MM.1S (cell line): ENCODE data around the gene TIGD4.

Experiments used
- DNase-seq: peaks from one replicate; pipeline ENCODE4 v3.0.0-alpha.2; 2015
- H2AFZ ChIP-seq: fragments of 300-600 bp; sonication (generic); 2 replicates; pipeline ENCODE4 v1.6.0; 2016; ENCODE audit warnings: antibody characterized with exemption, low read length
- H3F3A ChIP-seq: fragments of 300-600 bp; sonication (generic); 2 replicates; pipeline ENCODE4 v1.6.1; 2016; ENCODE audit warnings: mild to moderate bottlenecking, antibody characterized with exemption, low read length, moderate library complexity, mixed read lengths; ENCODE audit not compliant: insufficient read depth
- H3K27ac ChIP-seq: fragments of 300-600 bp; sonication (generic); 2 replicates; pipeline ENCODE4 v1.5.1; 2016; ENCODE audit warnings: mild to moderate bottlenecking, low read length
- H3K27me3 ChIP-seq: fragments of 300-600 bp; sonication (generic); replicated peaks from 2 replicates; pipeline ENCODE4 v1.6.0; 2016; ENCODE audit warnings: low read length; ENCODE audit not compliant: insufficient read depth
- H3K36me3 ChIP-seq: fragments of 300-600 bp; sonication (generic); replicated peaks from 2 replicates; pipeline ENCODE4 v1.6.1; 2016; ENCODE audit warnings: mild to moderate bottlenecking, low read length, mixed read lengths; ENCODE audit not compliant: insufficient read depth
- H3K4me1 ChIP-seq: fragments of 300-600 bp; sonication (generic); 2 replicates; pipeline ENCODE4 v1.6.1; 2016; ENCODE audit warnings: low read length, mixed read lengths
- H3K4me2 ChIP-seq: fragments of 300-600 bp; sonication (generic); 2 replicates; pipeline ENCODE4 v1.6.0; 2016; ENCODE audit warnings: low read depth, low read length
- H3K4me3 ChIP-seq: fragments of 300-600 bp; sonication (generic); 2 replicates; pipeline ENCODE4 v1.5.1; 2016; ENCODE audit warnings: low read length, mixed read lengths
- H3K79me2 ChIP-seq: fragments of 300-600 bp; sonication (generic); 2 replicates; pipeline ENCODE4 v1.6.1; 2016; ENCODE audit warnings: mixed run types, low read length, mixed read lengths
- H3K9ac ChIP-seq: fragments of 300-600 bp; sonication (generic); 2 replicates; pipeline ENCODE4 v1.6.1; 2016; ENCODE audit warnings: low read length, mixed read lengths
- H3K9me2 ChIP-seq: fragments of 300-600 bp; sonication (generic); replicated peaks from 2 replicates; pipeline ENCODE4 v1.6.1; 2016; ENCODE audit warnings: mild to moderate bottlenecking, low read length, mixed read lengths; ENCODE audit not compliant: insufficient read depth
- H3K9me3 ChIP-seq: fragments of 300-600 bp; sonication (generic); replicated peaks from 2 replicates; pipeline ENCODE4 v1.6.1; 2016; ENCODE audit warnings: mild to moderate bottlenecking, low read length, mixed read lengths; ENCODE audit not compliant: insufficient read depth
- H4K20me1 ChIP-seq: fragments of 300-600 bp; sonication (generic); 2 replicates; pipeline ENCODE4 v1.6.1; 2016; ENCODE audit warnings: mild to moderate bottlenecking, low read length, moderate library complexity, mixed read lengths; ENCODE audit not compliant: insufficient read depth
- CTCF ChIP-seq: fragments of 300-600 bp; sonication (generic); IDR thresholded peaks from 2 replicates; pipeline ENCODE4 v1.5.1; 2016; ENCODE audit warnings: antibody characterized with exemption, low read length, mixed read lengths
- EZH2 ChIP-seq: fragments of 300-600 bp; sonication (generic); optimal IDR thresholded peaks from 2 replicates; pipeline ENCODE3; 2017; ENCODE audit warnings: low read depth, mild to moderate bottlenecking, antibody characterized with exemption, low read length, mixed read lengths
- EZH2phosphoT487 ChIP-seq: fragments of 300-600 bp; sonication (generic); IDR thresholded peaks from 2 replicates; pipeline ENCODE4 v1.6.1; 2018; ENCODE audit warnings: antibody characterized with exemption, low read length

Gene TIGD4

GRCh38 chr4:152779513-152780266, at the start of gene TIGD4, which contains the start of gene ARFIP1:
Gene TIGD4 (minus strand): TSS chr4:152779730. CDS start chr4:152771004, 8,726 bp downstream.
Gene ARFIP1 (plus strand): TSS chr4:152779954. CDS start chr4:152829634, 49,680 bp downstream.
- H3K9me3 ChIP-seq, result no peaks in the 10 kb centered on the region
- no peaks in the 10 kb centered on the region for H3K36me3 ChIP-seq
- H2AFZ ChIP-seq, result peak within 1 kb of the TSS; percentile 96
- H3K4me2 ChIP-seq, result peak within 1 kb of the TSS; percentile 70
- peaks cover 49% of the 10 kb centered on the region for H3K79me2 ChIP-seq
- H3K27me3 ChIP-seq, result no peaks in the 10 kb centered on the region
- DNase-seq, result peak; percentile 97
- peaks cover 6% of the 10 kb centered on the region; the same call in 1 of the 2 replicates for H3F3A ChIP-seq
- TF ChIP-seq EZH2, result no peak
- TF ChIP-seq CTCF, result peak; percentile 46
- TF ChIP-seq EZH2phosphoT487, result no peak
- H3K27ac ChIP-seq, result peak within 1 kb of the TSS; percentile 77
- no peaks in the 10 kb centered on the region for H3K9me2 ChIP-seq
- no peaks in the 10 kb centered on the region for H4K20me1 ChIP-seq
- H3K4me1 ChIP-seq, result peaks cover 28% of the 10 kb centered on the region
- peak within 1 kb of the TSS; percentile 75 for H3K9ac ChIP-seq
- peak within 1 kb of the TSS; percentile 76 for H3K4me3 ChIP-seq

DNA sequence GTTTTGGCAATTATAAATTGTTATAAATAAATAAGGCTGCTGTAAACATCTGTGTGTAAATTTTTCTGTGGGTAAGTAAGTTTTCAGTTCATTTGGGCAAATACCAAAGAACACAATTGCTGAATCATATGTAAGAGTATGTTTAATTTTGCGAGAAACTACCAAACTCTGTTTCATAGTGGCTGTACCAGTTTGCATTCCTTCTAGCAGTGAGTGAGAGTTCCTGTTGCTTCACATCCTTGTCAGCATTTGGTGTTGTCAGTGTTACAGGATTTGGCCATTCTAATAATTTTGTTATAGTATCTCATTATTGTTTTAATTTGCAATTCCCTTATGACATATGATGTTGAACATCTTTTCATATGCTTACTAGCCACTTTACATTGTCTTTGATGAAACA, 48.6 kb upstream of the TIGD4 start:
- Histone ChIP-seq H3K27me3 (no peaks in the 10 kb centered on the region), H3K4me1 (no peaks in the 10 kb centered on the region), H3K4me3 (no peak overlapping the region), H3K27ac (no peak overlapping the region), H3K4me2 (no peak overlapping the region), H3K9me3 (no peaks in the 10 kb centered on the region), H3K9ac (no peak overlapping the region), H3K9me2 (no peaks in the 10 kb centered on the region), H2AFZ (no peak overlapping the region), H3K36me3 (no peaks in the 10 kb centered on the region), H4K20me1 (no peaks in the 10 kb centered on the region), H3K79me2 (no peaks in the 10 kb centered on the region), H3F3A (no peaks in the 10 kb centered on the region)
- TF ChIP-seq CTCF (no peak), EZH2 (no peak), EZH2phosphoT487 (no peak)
- DNase-seq, result no peak

DNA sequence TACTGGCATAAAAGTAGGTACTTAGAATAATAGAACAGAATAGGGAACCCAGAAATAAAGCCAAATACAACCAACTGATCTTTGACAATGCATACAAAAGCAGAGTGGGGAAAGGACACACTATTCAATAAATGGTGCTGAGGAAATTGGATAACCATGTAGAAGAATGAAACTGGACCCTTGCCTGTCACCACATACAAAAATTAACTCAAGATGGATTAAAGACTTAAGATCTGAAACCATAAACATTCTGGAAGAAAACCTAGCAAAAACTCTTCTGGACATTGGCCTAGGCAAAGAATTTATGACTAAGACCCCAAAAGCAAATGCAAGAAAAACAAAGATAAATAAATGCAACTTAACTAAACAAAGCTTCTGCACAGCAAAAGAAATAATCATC, 45.8 kb upstream of the TIGD4 start:
- TF ChIP-seq EZH2, result no peak
- TF ChIP-seq EZH2phosphoT487, result no peak
- TF ChIP-seq CTCF, result no peak
- no peaks in the 10 kb centered on the region for H4K20me1 ChIP-seq
- no peaks in the 10 kb centered on the region for H3K27me3 ChIP-seq
- H3K4me3 ChIP-seq, result no peak overlapping the region
- H3K9me3 ChIP-seq, result no peaks in the 10 kb centered on the region
- no peak overlapping the region for H3K4me2 ChIP-seq
- H3K79me2 ChIP-seq, result no peaks in the 10 kb centered on the region
- H3F3A ChIP-seq, result no peaks in the 10 kb centered on the region
- DNase-seq, result no peak
- H3K9me2 ChIP-seq, result no peaks in the 10 kb centered on the region
- no peak overlapping the region for H2AFZ ChIP-seq
- H3K4me1 ChIP-seq, result no peaks in the 10 kb centered on the region
- H3K27ac ChIP-seq, result no peak overlapping the region
- H3K36me3 ChIP-seq, result no peaks in the 10 kb centered on the region
- no peak overlapping the region for H3K9ac ChIP-seq
